PFSK-1 (cell line): ENCODE results near the gene GOSR1.

Source experiments
- FOXP2 ChIP-seq: optimal IDR thresholded peaks from 2 replicates; pipeline ENCODE3; 2011; ENCODE audit warnings: borderline replicate concordance, control low read depth, inconsistent platforms; ENCODE audit not compliant: insufficient read depth; ENCODE audit errors: extremely low read length, extremely low read depth
- POLR2AphosphoS5 ChIP-seq: IDR thresholded peaks from 2 replicates; pipeline ENCODE4 v1.6.1; 2012; ENCODE audit warnings: low read depth, mild to moderate bottlenecking, control low read depth, low read length, moderate library complexity
- SIN3A ChIP-seq: IDR thresholded peaks from 2 replicates; pipeline ENCODE4 v1.6.1; 2012; ENCODE audit warnings: mild to moderate bottlenecking, low read length, moderate library complexity, borderline replicate concordance; ENCODE audit not compliant: insufficient read depth
- TAF1 ChIP-seq: IDR thresholded peaks from 2 replicates; pipeline ENCODE4 v1.6.1; 2012; ENCODE audit warnings: low read length, control low read depth, borderline replicate concordance; ENCODE audit not compliant: insufficient read depth
- TF ChIP-seq, protein P1 (sequence below), 2 experiments: IDR thresholded peaks; 2 replicates each; pipeline versions ENCODE4 v1.6.1 to v1.8.0; 2011 to 2012; ENCODE audit warnings: low read depth in 2 of 2, low read length in 2 of 2, control low read depth in 1 of 2, inconsistent platforms in 1 of 2, mild to moderate bottlenecking in 1 of 2, moderate library complexity in 1 of 2; ENCODE audit not compliant: insufficient read depth in 1 of 2

DNA sequence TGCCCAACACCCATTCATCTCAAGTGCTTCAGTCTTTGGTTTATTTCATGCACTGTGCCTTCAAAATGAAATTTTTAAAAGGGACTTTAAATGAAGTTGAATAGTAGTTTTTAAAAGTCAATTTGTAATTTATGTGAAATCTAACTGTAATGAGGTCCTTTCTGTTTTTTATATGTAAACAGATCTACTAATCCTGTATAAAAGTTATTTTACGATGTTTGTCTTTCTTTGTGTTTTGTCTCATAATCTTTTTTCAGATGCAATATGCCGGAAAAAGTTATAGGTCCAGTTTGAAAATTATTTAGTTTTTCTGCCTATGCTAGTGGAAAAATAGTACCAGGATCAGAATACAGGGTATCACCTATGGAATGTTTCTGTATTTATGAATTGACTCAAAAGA lies 8.7 kb upstream of the GOSR1 start:
- no peak for TF ChIP-seq SIN3A
- TF ChIP-seq POLR2AphosphoS5 = no peak
- TF ChIP-seq, protein P1, sequence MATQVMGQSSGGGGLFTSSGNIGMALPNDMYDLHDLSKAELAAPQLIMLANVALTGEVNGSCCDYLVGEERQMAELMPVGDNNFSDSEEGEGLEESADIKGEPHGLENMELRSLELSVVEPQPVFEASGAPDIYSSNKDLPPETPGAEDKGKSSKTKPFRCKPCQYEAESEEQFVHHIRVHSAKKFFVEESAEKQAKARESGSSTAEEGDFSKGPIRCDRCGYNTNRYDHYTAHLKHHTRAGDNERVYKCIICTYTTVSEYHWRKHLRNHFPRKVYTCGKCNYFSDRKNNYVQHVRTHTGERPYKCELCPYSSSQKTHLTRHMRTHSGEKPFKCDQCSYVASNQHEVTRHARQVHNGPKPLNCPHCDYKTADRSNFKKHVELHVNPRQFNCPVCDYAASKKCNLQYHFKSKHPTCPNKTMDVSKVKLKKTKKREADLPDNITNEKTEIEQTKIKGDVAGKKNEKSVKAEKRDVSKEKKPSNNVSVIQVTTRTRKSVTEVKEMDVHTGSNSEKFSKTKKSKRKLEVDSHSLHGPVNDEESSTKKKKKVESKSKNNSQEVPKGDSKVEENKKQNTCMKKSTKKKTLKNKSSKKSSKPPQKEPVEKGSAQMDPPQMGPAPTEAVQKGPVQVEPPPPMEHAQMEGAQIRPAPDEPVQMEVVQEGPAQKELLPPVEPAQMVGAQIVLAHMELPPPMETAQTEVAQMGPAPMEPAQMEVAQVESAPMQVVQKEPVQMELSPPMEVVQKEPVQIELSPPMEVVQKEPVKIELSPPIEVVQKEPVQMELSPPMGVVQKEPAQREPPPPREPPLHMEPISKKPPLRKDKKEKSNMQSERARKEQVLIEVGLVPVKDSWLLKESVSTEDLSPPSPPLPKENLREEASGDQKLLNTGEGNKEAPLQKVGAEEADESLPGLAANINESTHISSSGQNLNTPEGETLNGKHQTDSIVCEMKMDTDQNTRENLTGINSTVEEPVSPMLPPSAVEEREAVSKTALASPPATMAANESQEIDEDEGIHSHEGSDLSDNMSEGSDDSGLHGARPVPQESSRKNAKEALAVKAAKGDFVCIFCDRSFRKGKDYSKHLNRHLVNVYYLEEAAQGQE (IDR thresholded peaks at IDR 0.05; ENCODE audit: insufficient read depth in 1 of 2, low read depth in 2 of 2, low read length in 2 of 2) = no peak
- TF ChIP-seq TAF1 = no peak
- no peak for TF ChIP-seq FOXP2
